Measurements from ENCODE around the gene PARP15. TPM values are rescaled to one million over a fixed set of nuclear protein-coding genes. Genes with fewer than 3 reads are reported as not detected.

PARP15 gene
- total RNA-seq, 4 donors from 2014 or later, result 1.2 to 2.3 (median 1.6) TPM

GRCh38 chr3:122687298-122687697 lies 109.8 kb downstream of the PARP15 start:
- Histone ChIP-seq H3K9me3 (no peaks in the 10 kb centered on the region), H3K27me3 (no peaks in the 10 kb centered on the region), H3K36me3 (peaks cover 19 to 21% of the 10 kb centered on the region in 2 donors), H3K4me3 (replicated peaks in 1 of 3) (no peak overlapping the region), H3K27ac (no peak overlapping the region), H3K4me1 (peaks cover 4 to 13% of the 10 kb centered on the region in 2 donors)
- DNase-seq, result no peak
- 80 to 89% methylated on average over 2 of the region's 2 CpGs for WGBS, 2 donors
- intact Hi-C loops (cut with DNase I), result loop anchor here (10.0 kb wide), 1 partner anchor 272 kb away; the partner anchor contains the start of gene WDR5B
- TF ChIP-seq CTCF (IDR thresholded peaks at IDR 0.05) (no peak), POLR2A (IDR thresholded peaks at IDR 0.05) (no peak)

Other genes starting within 250 kb of the PARP15 start
- 10 to 100 TPM; 20.6 to 25.1 (median 23.3) TPM for gene MIX23, start 194.4 kb upstream of the PARP15 start, total RNA-seq
- gene FAM162A, start 193.5 kb upstream of the PARP15 start, total RNA-seq, result 10 to 100 TPM; 32.0 to 41.0 (median 34.5) TPM
- 10 to 100 TPM in 1 of 4 donors, 1 to 10 TPM in 3; 8.6 to 10.7 (median 9.3) TPM for gene WDR5B, start 161.6 kb upstream of the PARP15 start, total RNA-seq
- 10 to 100 TPM; 33.8 to 61.8 (median 40.9) TPM for gene KPNA1, start 62.7 kb upstream of the PARP15 start, total RNA-seq
- 10 to 100 TPM; 22.9 to 34.0 (median 31.5) TPM for gene PARP9, start 13.3 kb upstream of the PARP15 start, total RNA-seq
- gene DTX3L, start 13.3 kb upstream of the PARP15 start, total RNA-seq, result 10 to 100 TPM; 21.1 to 32.1 (median 26.5) TPM
- gene PARP14, start 103.2 kb downstream of the PARP15 start, total RNA-seq, result 100 to 1,000 TPM in 1 of 4 donors, 10 to 100 TPM in 3; 44.5 to 107 (median 69.4) TPM
- 10 to 100 TPM; 12.4 to 17.3 (median 15.8) TPM for gene HSPBAP1, start 216.2 kb downstream of the PARP15 start, total RNA-seq
- gene SLC49A4, start 217.4 kb downstream of the PARP15 start, total RNA-seq, result 10 to 100 TPM; 22.6 to 32.5 (median 28.2) TPM